Liver (tissue), 9 donors: ENCODE measurements around the gene YBX3. TPM values are rescaled to one million over a fixed set of nuclear protein-coding genes. Genes with fewer than 3 reads are reported as not detected.
"Not testable (repeated sequence)": the region's sequence is repeated elsewhere in the genome, so short reads cannot be mapped to it uniquely, and the experiment has no call there.

Experiments
- DNase-seq: peaks from one replicate; pipeline ENCODE4 v3.0.0-alpha.2; 2017; ENCODE audit warnings: low spot score
- H3K27ac ChIP-seq, 2 donors: one replicate each; pipeline ENCODE4 v1.7.0; 2013; ENCODE audit warnings: inconsistent platforms in 2 of 2, low read length in 2 of 2, control low read depth in 1 of 2, low read depth in 1 of 2, mild to moderate bottlenecking in 1 of 2
- H3K27me3 ChIP-seq, 4 donors: one replicate each; pipeline versions ENCODE4 v1.6.1 to v1.7.0; 2013; ENCODE audit warnings: low read length in 3 of 4, inconsistent platforms in 1 of 4, mild to moderate bottlenecking in 1 of 4, moderate library complexity in 1 of 4; ENCODE audit not compliant: control insufficient read depth in 4 of 4, insufficient read depth in 4 of 4
- H3K36me3 ChIP-seq, 4 donors: one replicate each; pipeline versions ENCODE4 v1.6.1 to v1.7.0; 2013; ENCODE audit warnings: low read length in 3 of 4, mild to moderate bottlenecking in 3 of 4, low read depth in 1 of 4, moderate library complexity in 1 of 4; ENCODE audit not compliant: control insufficient read depth in 4 of 4, insufficient read depth in 3 of 4
- H3K4me1 ChIP-seq, 4 donors: one replicate each; pipeline versions ENCODE4 v1.6.1 to v1.7.0; 2013; ENCODE audit warnings: low read length in 3 of 4, mild to moderate bottlenecking in 3 of 4, moderate library complexity in 1 of 4; ENCODE audit not compliant: control insufficient read depth in 4 of 4, insufficient read depth in 4 of 4
- H3K4me3 ChIP-seq, 3 donors: one replicate each; pipeline versions ENCODE4 v1.6.1 to v1.7.0; 2013; ENCODE audit warnings: low read length in 3 of 3, control low read depth in 1 of 3, low read depth in 1 of 3, mild to moderate bottlenecking in 1 of 3
- H3K9ac ChIP-seq, 2 donors: one replicate each; pipeline ENCODE4 v1.7.0; 2013; ENCODE audit warnings: low read length in 2 of 2, mild to moderate bottlenecking in 2 of 2, moderate library complexity in 2 of 2, control low read depth in 1 of 2, low read depth in 1 of 2
- H3K9me3 ChIP-seq, 4 donors: one replicate each; pipeline versions ENCODE4 v1.6.1 to v1.7.0; 2013; ENCODE audit warnings: low read length in 3 of 4; ENCODE audit not compliant: control insufficient read depth in 4 of 4
- EGR1 ChIP-seq, 2 donors: IDR thresholded peaks; 2 replicates each; pipeline ENCODE4 v1.6.1; 2016 to 2018; ENCODE audit warnings: antibody characterized with exemption in 2 of 2, low read depth in 2 of 2
- FOXA2 ChIP-seq: IDR thresholded peaks from 2 replicates; pipeline ENCODE4 v1.6.1; 2016; ENCODE audit warnings: antibody characterized with exemption
- HNF4A ChIP-seq, 2 donors: conservative IDR thresholded peaks; 2 replicates each; pipeline ENCODE4 v1.6.1; 2016; ENCODE audit warnings: antibody characterized with exemption in 2 of 2, mild to moderate bottlenecking in 2 of 2
- HNF4G ChIP-seq: IDR thresholded peaks from 2 replicates; pipeline ENCODE4 v1.6.1; 2016; ENCODE audit warnings: antibody characterized with exemption
- JUND ChIP-seq, 2 donors: IDR thresholded peaks; 2 replicates each; pipeline ENCODE4 v1.6.1; 2016; ENCODE audit warnings: antibody characterized with exemption in 2 of 2
- RAD21 ChIP-seq, 2 donors: IDR thresholded peaks; 2 replicates each; pipeline ENCODE4 v1.6.1; 2016; ENCODE audit warnings: antibody characterized with exemption in 2 of 2, mild to moderate bottlenecking in 2 of 2
- RXRA ChIP-seq, 2 donors: IDR thresholded peaks; 2 replicates each; pipeline ENCODE4 v1.6.1; 2017 to 2018; ENCODE audit warnings: antibody characterized with exemption in 2 of 2, mild to moderate bottlenecking in 1 of 2
- SP1 ChIP-seq: IDR thresholded peaks from 2 replicates; pipeline ENCODE4 v1.6.1; 2018; ENCODE audit warnings: antibody characterized with exemption, mild to moderate bottlenecking
- YY1 ChIP-seq: IDR thresholded peaks from 2 replicates; pipeline ENCODE4 v1.6.1; 2016; ENCODE audit warnings: antibody characterized with exemption, mild to moderate bottlenecking
- WGBS: extraction: QIAGEN DNeasy Blood & Tissue Kit; methylation state at CpG from one replicate; pipeline ENCODE4 v1.1.7; 2013; 5-methylcytosine and 5-hydroxymethylcytosine counted together
- polyA plus RNA-seq, 2 donors: library from polyadenylated mRNA; stranded (reverse) in 1 of 2; unstranded in 1 of 2; fragments of 200-250 nt in 1 of 2; fragments of >200 nt in 1 of 2; fragmentation: Nextera tagmentation in 1 of 2; extraction: Ambion mirVana in 1 of 2; gene quantifications; one replicate each; pipeline versions ENCODE4 v1.2.1 to v1.2.3, GENCODE V29; 2013 to 2015
- total RNA-seq, 2 donors: library from RNA; depleted of rRNA; stranded (reverse); fragments of >200 nt; gene quantifications; one replicate each; pipeline ENCODE4 v1.2.3, GENCODE V29; 2014
- TF ChIP-seq, protein P1 (sequence below): fragments of 150-350 bp; IDR thresholded peaks from 2 replicates; pipeline ENCODE4 v1.5.1; 2017; ENCODE audit warnings: improper control_type of control experiment, low read depth, low read length; ENCODE audit not compliant: missing input control
- TF ChIP-seq, protein P2 (sequence below): IDR thresholded peaks from 2 replicates; pipeline ENCODE4 v1.6.1; 2016; ENCODE audit warnings: antibody characterized with exemption
- TF ChIP-seq, protein P3 (sequence below): IDR thresholded peaks from 2 replicates; pipeline ENCODE4 v1.6.1; 2016; ENCODE audit warnings: antibody characterized with exemption
- TF ChIP-seq, protein P4 (sequence below): IDR thresholded peaks from 2 replicates; pipeline ENCODE4 v1.6.1; 2016; ENCODE audit warnings: antibody characterized with exemption, mild to moderate bottlenecking
- donor health status: healthy.
- donor health status: healthy.
- donor health status: healthy.
- donor health status: healthy.
- donor health status: healthy.

The YBX3 gene
- total and polyA plus RNA-seq, 4 donors = 6.8 to 116 (median 15.7) TPM

DNA sequence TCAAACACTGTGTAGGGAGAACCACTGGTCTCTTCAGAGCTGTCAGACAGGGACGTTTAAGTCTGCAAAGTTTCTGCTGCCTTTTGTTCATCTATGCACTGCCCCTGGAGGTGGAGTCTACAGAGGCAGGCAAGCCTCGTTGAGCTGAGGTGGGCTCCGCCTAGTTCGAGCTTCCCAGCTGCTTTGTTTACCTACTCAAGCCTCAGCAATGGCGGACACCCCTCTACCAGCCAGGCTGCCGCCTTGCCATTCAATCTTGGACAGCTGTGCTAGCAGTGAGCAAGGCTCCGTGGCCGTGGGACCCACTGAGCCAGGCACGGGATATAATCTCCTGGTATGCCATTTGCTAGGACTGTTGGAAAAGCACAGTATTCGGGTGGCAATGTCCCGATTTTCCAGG is 24.6 kb upstream of the YBX3 start:
- TF ChIP-seq SP1 (no peak), EGR1 (IDR thresholded peaks at IDR 0.05; ENCODE audit: low read depth in 2 of 2) (no peak), RXRA (IDR thresholded peaks at IDR 0.05) (no peak)
- TF ChIP-seq, protein P1, sequence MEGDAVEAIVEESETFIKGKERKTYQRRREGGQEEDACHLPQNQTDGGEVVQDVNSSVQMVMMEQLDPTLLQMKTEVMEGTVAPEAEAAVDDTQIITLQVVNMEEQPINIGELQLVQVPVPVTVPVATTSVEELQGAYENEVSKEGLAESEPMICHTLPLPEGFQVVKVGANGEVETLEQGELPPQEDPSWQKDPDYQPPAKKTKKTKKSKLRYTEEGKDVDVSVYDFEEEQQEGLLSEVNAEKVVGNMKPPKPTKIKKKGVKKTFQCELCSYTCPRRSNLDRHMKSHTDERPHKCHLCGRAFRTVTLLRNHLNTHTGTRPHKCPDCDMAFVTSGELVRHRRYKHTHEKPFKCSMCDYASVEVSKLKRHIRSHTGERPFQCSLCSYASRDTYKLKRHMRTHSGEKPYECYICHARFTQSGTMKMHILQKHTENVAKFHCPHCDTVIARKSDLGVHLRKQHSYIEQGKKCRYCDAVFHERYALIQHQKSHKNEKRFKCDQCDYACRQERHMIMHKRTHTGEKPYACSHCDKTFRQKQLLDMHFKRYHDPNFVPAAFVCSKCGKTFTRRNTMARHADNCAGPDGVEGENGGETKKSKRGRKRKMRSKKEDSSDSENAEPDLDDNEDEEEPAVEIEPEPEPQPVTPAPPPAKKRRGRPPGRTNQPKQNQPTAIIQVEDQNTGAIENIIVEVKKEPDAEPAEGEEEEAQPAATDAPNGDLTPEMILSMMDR = no peak
- no peaks in the 10 kb centered on the region for H3K9me3 ChIP-seq
- 58% methylated on average over 11 of the region's 11 CpGs for WGBS
- DNase-seq = no peak
- H3K9ac ChIP-seq = no peak overlapping the region
- H3K4me1 ChIP-seq = peaks cover 0 to 11% (median 0%) of the 10 kb centered on the region in 4 donors
- no peaks in the 10 kb centered on the region for H3K36me3 ChIP-seq
- no peak overlapping the region for H3K27ac ChIP-seq
- peaks cover 0 to 3% (median 0%) of the 10 kb centered on the region in 4 donors for H3K27me3 ChIP-seq
- no peak overlapping the region for H3K4me3 ChIP-seq

DNA sequence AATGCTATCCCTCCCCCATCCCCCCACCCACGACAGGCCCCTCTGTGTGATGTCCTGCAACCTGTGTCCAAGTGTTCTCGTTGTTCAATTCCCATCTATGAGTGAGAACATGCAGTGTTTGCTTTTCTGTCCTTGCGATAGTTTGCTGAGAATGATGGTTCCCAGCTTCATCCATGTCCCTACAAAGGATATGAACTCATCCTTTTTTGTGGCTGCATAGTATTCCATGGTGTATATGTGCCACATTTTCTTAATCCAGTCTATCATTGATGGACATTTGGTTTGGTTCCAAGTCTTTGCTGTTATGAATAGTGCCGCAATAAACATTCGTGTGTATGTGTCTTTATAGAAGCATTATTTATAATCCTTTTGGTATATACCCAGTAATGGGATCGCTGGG is 20.3 kb upstream of the YBX3 start:
- H3K27ac ChIP-seq, H3K4me1 ChIP-seq, H3K9ac ChIP-seq, H3K36me3 ChIP-seq, DNase-seq, H3K27me3 ChIP-seq, H3K4me3 ChIP-seq, H3K9me3 ChIP-seq: not testable (repeated sequence)
- 90% methylated on average over 6 of the region's 6 CpGs for WGBS

DNA sequence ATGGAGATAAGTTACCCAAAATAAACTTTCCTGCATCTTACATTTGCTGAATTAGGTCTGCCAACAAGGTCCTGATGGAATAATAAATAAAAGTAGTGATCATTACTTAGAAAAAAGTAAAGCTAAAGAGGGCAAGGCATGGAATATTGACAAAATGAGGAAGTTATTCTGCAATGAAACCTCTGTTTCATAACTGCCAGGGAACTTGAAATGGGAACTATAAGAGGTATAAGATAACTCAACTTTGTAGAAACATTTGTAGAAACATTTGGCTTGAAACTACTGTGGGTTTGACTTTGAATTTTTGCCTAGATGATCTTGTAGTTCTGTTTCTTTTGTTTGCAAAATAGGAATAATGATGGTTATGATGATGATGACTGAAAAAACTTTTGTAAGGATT is 18.7 kb upstream of the YBX3 start:
- Histone ChIP-seq H3K4me1 (no peaks in the 10 kb centered on the region), H3K36me3 (no peaks in the 10 kb centered on the region), H3K27me3 (no peaks in the 10 kb centered on the region), H3K9ac (no peak overlapping the region), H3K9me3 (no peaks in the 10 kb centered on the region), H3K4me3 (no peak overlapping the region), H3K27ac (no peak overlapping the region)
- TF ChIP-seq JUND (IDR thresholded peaks at IDR 0.05) (no peak), HNF4G (no peak), YY1 (no peak), FOXA2 (no peak), RAD21 (IDR thresholded peaks at IDR 0.05) (no peak), SP1 (no peak), HNF4A (conservative IDR thresholded peaks at IDR 0.05) (no peak)
- TF ChIP-seq, protein P2, sequence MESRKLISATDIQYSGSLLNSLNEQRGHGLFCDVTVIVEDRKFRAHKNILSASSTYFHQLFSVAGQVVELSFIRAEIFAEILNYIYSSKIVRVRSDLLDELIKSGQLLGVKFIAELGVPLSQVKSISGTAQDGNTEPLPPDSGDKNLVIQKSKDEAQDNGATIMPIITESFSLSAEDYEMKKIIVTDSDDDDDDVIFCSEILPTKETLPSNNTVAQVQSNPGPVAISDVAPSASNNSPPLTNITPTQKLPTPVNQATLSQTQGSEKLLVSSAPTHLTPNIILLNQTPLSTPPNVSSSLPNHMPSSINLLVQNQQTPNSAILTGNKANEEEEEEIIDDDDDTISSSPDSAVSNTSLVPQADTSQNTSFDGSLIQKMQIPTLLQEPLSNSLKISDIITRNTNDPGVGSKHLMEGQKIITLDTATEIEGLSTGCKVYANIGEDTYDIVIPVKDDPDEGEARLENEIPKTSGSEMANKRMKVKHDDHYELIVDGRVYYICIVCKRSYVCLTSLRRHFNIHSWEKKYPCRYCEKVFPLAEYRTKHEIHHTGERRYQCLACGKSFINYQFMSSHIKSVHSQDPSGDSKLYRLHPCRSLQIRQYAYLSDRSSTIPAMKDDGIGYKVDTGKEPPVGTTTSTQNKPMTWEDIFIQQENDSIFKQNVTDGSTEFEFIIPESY = no peak
- TF ChIP-seq, protein P1 = no peak
- TF ChIP-seq, protein P3, sequence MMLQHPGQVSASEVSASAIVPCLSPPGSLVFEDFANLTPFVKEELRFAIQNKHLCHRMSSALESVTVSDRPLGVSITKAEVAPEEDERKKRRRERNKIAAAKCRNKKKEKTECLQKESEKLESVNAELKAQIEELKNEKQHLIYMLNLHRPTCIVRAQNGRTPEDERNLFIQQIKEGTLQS = no peak
- TF ChIP-seq, protein P4, sequence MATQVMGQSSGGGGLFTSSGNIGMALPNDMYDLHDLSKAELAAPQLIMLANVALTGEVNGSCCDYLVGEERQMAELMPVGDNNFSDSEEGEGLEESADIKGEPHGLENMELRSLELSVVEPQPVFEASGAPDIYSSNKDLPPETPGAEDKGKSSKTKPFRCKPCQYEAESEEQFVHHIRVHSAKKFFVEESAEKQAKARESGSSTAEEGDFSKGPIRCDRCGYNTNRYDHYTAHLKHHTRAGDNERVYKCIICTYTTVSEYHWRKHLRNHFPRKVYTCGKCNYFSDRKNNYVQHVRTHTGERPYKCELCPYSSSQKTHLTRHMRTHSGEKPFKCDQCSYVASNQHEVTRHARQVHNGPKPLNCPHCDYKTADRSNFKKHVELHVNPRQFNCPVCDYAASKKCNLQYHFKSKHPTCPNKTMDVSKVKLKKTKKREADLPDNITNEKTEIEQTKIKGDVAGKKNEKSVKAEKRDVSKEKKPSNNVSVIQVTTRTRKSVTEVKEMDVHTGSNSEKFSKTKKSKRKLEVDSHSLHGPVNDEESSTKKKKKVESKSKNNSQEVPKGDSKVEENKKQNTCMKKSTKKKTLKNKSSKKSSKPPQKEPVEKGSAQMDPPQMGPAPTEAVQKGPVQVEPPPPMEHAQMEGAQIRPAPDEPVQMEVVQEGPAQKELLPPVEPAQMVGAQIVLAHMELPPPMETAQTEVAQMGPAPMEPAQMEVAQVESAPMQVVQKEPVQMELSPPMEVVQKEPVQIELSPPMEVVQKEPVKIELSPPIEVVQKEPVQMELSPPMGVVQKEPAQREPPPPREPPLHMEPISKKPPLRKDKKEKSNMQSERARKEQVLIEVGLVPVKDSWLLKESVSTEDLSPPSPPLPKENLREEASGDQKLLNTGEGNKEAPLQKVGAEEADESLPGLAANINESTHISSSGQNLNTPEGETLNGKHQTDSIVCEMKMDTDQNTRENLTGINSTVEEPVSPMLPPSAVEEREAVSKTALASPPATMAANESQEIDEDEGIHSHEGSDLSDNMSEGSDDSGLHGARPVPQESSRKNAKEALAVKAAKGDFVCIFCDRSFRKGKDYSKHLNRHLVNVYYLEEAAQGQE = no peak
- DNase-seq = no peak
